B cell (primary cell): ENCODE results near the gene GATAD2A. TPM values are rescaled to one million over a fixed set of nuclear protein-coding genes. Genes with fewer than 3 reads are reported as not detected.

ENCODE experiments used
- ATAC-seq: fragments of 200-7000 bp; cut with Tn5 transposase; one replicate; pipeline ENCODE4 v1.10.0; 2021; ENCODE audit warnings: low read depth, mild to moderate bottlenecking, moderate number of reproducible peaks, moderate library complexity
- CTCF ChIA-PET: fragments of 350-600 bp; sonication (Branson Sonifier 250); formaldehyde crosslinking; loops from one replicate; lab custom pipeline; 2021; ENCODE audit warnings: antibody characterized with exemption, inconsistent platforms; lab: Charles Lee
- POLR2A ChIA-PET: fragments of 350-600 bp; sonication (Branson Sonifier 250); formaldehyde crosslinking; loops from one replicate; lab custom pipeline; 2021; ENCODE audit warnings: antibody characterized with exemption; lab: Charles Lee
- DNase-seq: peaks from one replicate; pipeline ENCODE4 v3.0.0; 2013
- H2AFZ ChIP-seq: 2 replicates; pipeline ENCODE4 v1.6.1; 2012; ENCODE audit warnings: mild to moderate bottlenecking, low read depth, low read length; ENCODE audit not compliant: insufficient read depth, poor library complexity, severe bottlenecking
- H3K27ac ChIP-seq, 2 donors: 1 replicate in 1 of 2; 2 replicates in 1 of 2; pipeline ENCODE4 v1.5.1; 2012 to 2013; ENCODE audit warnings: low read length in 2 of 2, mild to moderate bottlenecking in 2 of 2, moderate library complexity in 1 of 2
- H3K27me3 ChIP-seq, 4 experiments: fragments of 200-600 bp in 1 of 4; sonication (generic) in 1 of 4; replicated peaks in 1 of 4; 1 replicate in 2 of 4; 2 replicates in 2 of 4; pipeline versions ENCODE4 v1.6.1 to v1.7.0; 2013 to 2016; ENCODE audit warnings: low read length in 3 of 4, mild to moderate bottlenecking in 2 of 4, mixed read lengths in 1 of 4, moderate library complexity in 1 of 4; ENCODE audit not compliant: insufficient read depth in 4 of 4, control insufficient read depth in 3 of 4; ENCODE audit errors: control extremely low read depth in 1 of 4
- H3K36me3 ChIP-seq, 2 experiments: replicated peaks in 1 of 2; 1 replicate in 1 of 2; 2 replicates in 1 of 2; pipeline versions ENCODE4 v1.6.1 to v1.7.1; 2013; ENCODE audit warnings: low read length in 1 of 2; ENCODE audit not compliant: insufficient read depth in 2 of 2, control insufficient read depth in 1 of 2; ENCODE audit errors: control extremely low read depth in 1 of 2, extremely low read depth in 1 of 2
- H3K4me1 ChIP-seq, 2 donors: fragments of 200-600 bp in 1 of 2; sonication (generic) in 1 of 2; 1 replicate in 1 of 2; 2 replicates in 1 of 2; pipeline versions ENCODE4 v1.5.1 to v1.6.1; 2013 to 2017; ENCODE audit warnings: low read length in 2 of 2; ENCODE audit not compliant: control insufficient read depth in 2 of 2, insufficient read depth in 2 of 2
- H3K4me2 ChIP-seq: replicated peaks from 2 replicates; pipeline ENCODE3; 2012; ENCODE audit warnings: mild to moderate bottlenecking, low read depth, low read length; ENCODE audit not compliant: poor library complexity, severe bottlenecking
- H3K4me3 ChIP-seq, 5 experiments: fragments of 200-600 bp in 1 of 5; sonication (generic) in 1 of 5; 1 replicate in 3 of 5; 2 replicates in 2 of 5; pipeline versions ENCODE4 v1.5.1 to v1.7.0; 2011 to 2016; ENCODE audit warnings: low read length in 4 of 5, mild to moderate bottlenecking in 4 of 5, low read depth in 2 of 5, control low read depth in 1 of 5, moderate library complexity in 1 of 5; ENCODE audit not compliant: insufficient read depth in 1 of 5; ENCODE audit errors: control extremely low read depth in 1 of 5, extremely low read depth in 1 of 5
- H3K79me2 ChIP-seq: fragments of 200-600 bp; sonication (generic); one replicate; pipeline ENCODE4 v1.6.0; 2016; ENCODE audit warnings: low read length; ENCODE audit not compliant: control insufficient read depth, insufficient read depth
- H3K9ac ChIP-seq: fragments of 200-600 bp; sonication (generic); 2 replicates; pipeline ENCODE4 v1.6.1; 2017; ENCODE audit warnings: mild to moderate bottlenecking, low read length, moderate library complexity
- H3K9me3 ChIP-seq, 3 donors: one replicate each; pipeline versions ENCODE4 v1.6.1 to v1.7.1; 2013; ENCODE audit warnings: low read length in 2 of 3; ENCODE audit not compliant: control insufficient read depth in 2 of 3, insufficient read depth in 1 of 3; ENCODE audit errors: control extremely low read depth in 1 of 3
- H4K20me1 ChIP-seq: 2 replicates; pipeline ENCODE4 v1.6.0; 2012; ENCODE audit warnings: mild to moderate bottlenecking, low read length; ENCODE audit not compliant: insufficient read depth, control insufficient read depth, poor library complexity, severe bottlenecking
- H3K27ac Mint-ChIP-seq: one replicate; pipeline ENCODE4 v1.8.0; 2021; ENCODE audit warnings: mixed read lengths
- H3K27me3 Mint-ChIP-seq: one replicate; pipeline ENCODE4 v1.8.0; 2021; ENCODE audit warnings: mixed read lengths
- H3K4me1 Mint-ChIP-seq: one replicate; pipeline ENCODE4 v1.8.0; 2021; ENCODE audit warnings: mixed read lengths
- H3K4me3 Mint-ChIP-seq: one replicate; pipeline ENCODE4 v1.8.0; 2021; ENCODE audit warnings: mixed read lengths
- H3K9me3 Mint-ChIP-seq: one replicate; pipeline ENCODE4 v1.8.0; 2022; ENCODE audit warnings: mixed read lengths; ENCODE audit not compliant: insufficient read depth
- CTCF ChIP-seq: fragments of 200-600 bp; IDR thresholded peaks from one replicate; pipeline ENCODE4 v1.8.0; 2022; ENCODE audit warnings: antibody characterized with exemption, mild to moderate bottlenecking
- EZH2 ChIP-seq: IDR thresholded peaks from 2 replicates; pipeline ENCODE4 v1.6.1; 2012; ENCODE audit warnings: borderline replicate concordance, low read depth, mild to moderate bottlenecking, moderate library complexity, low read length; ENCODE audit not compliant: insufficient read depth, poor library complexity, severe bottlenecking
- WGBS: methylation state at CpG from one replicate; pipeline ENCODE4 v1.1.5; 2013; ENCODE audit warnings: missing lambda C conversion rate; ENCODE audit not compliant: insufficient coverage; 5-methylcytosine and 5-hydroxymethylcytosine counted together
- intact Hi-C: fragments of 100-400 bp; cut with micrococcal nuclease; formaldehyde crosslinking; loops from one replicate; pipeline ENCODE4 v1.10.0; 2022
- polyA plus RNA-seq: library from polyadenylated mRNA; depleted of rRNA; stranded (reverse); fragments of >200 nt; gene quantifications from 2 replicates; pipeline ENCODE4 v1.2.3, GENCODE V29; 2012
- total RNA-seq, 2 donors: library from RNA; stranded (reverse); fragments of 120-200 nt in 1 of 2; gene quantifications; 1 replicate in 1 of 2; 2 replicates in 1 of 2; pipeline versions ENCODE4 v1.2.3 to v1.2.4, GENCODE V29; 2013 to 2022

The GATAD2A gene
- total and polyA plus RNA-seq, 2 donors (not counting 1 experiment from before 2014, with no cell fraction given): 28.8 to 76.3 TPM

DNA sequence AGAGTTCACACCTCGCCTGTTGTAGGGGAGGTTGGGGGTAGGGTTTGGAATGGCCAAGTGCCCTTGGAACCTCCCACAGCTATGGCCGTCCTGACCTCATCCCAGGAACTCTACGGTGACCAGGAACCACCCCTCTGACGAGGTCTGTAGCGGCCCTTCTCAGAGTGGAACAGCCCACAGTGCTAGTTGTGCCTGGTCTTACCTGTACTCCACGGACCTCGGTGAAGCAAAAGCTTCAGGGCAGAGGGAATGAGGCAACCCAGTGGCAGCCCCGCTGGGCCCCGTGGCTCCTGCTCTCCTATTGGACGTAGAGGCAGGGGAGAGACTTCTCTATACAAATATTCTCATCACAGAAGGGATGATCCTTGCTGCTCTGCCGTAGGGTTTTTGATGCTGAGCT is 102.7 kb downstream of the GATAD2A start:
- H3K9me3 Mint-ChIP-seq: no peaks in the 10 kb centered on the region
- H3K27me3 Mint-ChIP-seq: no peaks in the 10 kb centered on the region
- Histone ChIP-seq H3K4me1 (no peaks in the 10 kb centered on the region), H3K4me2 (no peak overlapping the region), H3K9ac (no peak overlapping the region), H3K9me3 (peaks cover 0 to 4% (median 0%) of the 10 kb centered on the region in 3 donors), H4K20me1 (no peaks in the 10 kb centered on the region), H2AFZ (no peak overlapping the region), H3K4me3 (no peak overlapping the region), H3K27me3 (no peaks in the 10 kb centered on the region), H3K27ac (no peak overlapping the region), H3K36me3 (peaks cover 0 to 38% of the 10 kb centered on the region in 2 experiments), H3K79me2 (no peaks in the 10 kb centered on the region)
- no peak overlapping the region for H3K4me3 Mint-ChIP-seq
- TF ChIP-seq EZH2: no peak
- no peak for TF ChIP-seq CTCF
- intact Hi-C loops: no loop called here
- WGBS: 94% methylated on average over 7 of the region's 11 CpGs
- CTCF ChIA-PET: no interaction called here
- no peaks in the 10 kb centered on the region for H3K4me1 Mint-ChIP-seq
- no peak for DNase-seq
- H3K27ac Mint-ChIP-seq: no peak overlapping the region
- ATAC-seq: no peak
- POLR2A ChIA-PET: interaction anchor here (0.6 kb wide), 1 partner anchor 94 kb away, joined by 6 read pairs; no protein-coding TSS in a partner anchor

- Mint-ChIP-seq H3K27me3 (no peaks in the 10 kb centered on the region), H3K9me3 (no peaks in the 10 kb centered on the region), H3K4me1 (no peaks in the 10 kb centered on the region), H3K4me3 (no peak overlapping the region), H3K27ac (no peak overlapping the region)
- intact Hi-C loops: loop anchor here (10.0 kb wide), 1 partner anchor 564 kb away; the partner anchor contains the start of gene ZNF90
- TF ChIP-seq CTCF (no peak), EZH2 (no peak)
- peaks cover 0 to 17% (median 0%) of the 10 kb centered on the region in 3 donors for H3K9me3 ChIP-seq
- no peak overlapping the region for H3K4me3 ChIP-seq
- ChIA-PET CTCF (no interaction called here), POLR2A (interaction anchor here (0.6 kb wide), 1 partner anchor 127 kb away, joined by 8 read pairs; no protein-coding TSS in a partner anchor)
- no peaks in the 10 kb centered on the region for H4K20me1 ChIP-seq
- peaks cover 5% of the 10 kb centered on the region for H3K79me2 ChIP-seq
- 75% methylated on average over 5 of the region's 6 CpGs for WGBS
- H3K9ac ChIP-seq: no peak overlapping the region
- H3K27ac ChIP-seq: no peak overlapping the region
- ATAC-seq (no peak), DNase-seq (no peak)
- peaks cover 0 to 16% of the 10 kb centered on the region in 2 experiments for H3K36me3 ChIP-seq
- no peak overlapping the region for H3K4me2 ChIP-seq
- no peak overlapping the region for H2AFZ ChIP-seq
- peaks cover 4 to 9% of the 10 kb centered on the region in 2 donors for H3K4me1 ChIP-seq
- no peaks in the 10 kb centered on the region for H3K27me3 ChIP-seq
These were observed 105.0 kb downstream of the GATAD2A start for GRCh38 chr19:19510432-19510831.
